HT1080 (cell line): ENCODE results near the gene KCTD4. TPM values are rescaled to one million over a fixed set of nuclear protein-coding genes. Genes with fewer than 3 reads are reported as not detected.
A peak's percentile ranks its signal among the peaks of the same experiment; 100 is the strongest.

ENCODE experiments used
- DNase-seq: peaks from one replicate; pipeline ENCODE4 v3.0.0-alpha.2; 2015; ENCODE audit warnings: low read depth
- total RNA-seq: library from RNA; depleted of rRNA; stranded (reverse); fragments of >200 nt; shearing (Covaris generic); gene quantifications from 2 replicates; pipeline ENCODE4 v1.2.3, GENCODE V29; 2014; rRNA removed

Gene KCTD4
- total RNA-seq, 1 experiment from 2014 or later, result 0.40 TPM

DNA sequence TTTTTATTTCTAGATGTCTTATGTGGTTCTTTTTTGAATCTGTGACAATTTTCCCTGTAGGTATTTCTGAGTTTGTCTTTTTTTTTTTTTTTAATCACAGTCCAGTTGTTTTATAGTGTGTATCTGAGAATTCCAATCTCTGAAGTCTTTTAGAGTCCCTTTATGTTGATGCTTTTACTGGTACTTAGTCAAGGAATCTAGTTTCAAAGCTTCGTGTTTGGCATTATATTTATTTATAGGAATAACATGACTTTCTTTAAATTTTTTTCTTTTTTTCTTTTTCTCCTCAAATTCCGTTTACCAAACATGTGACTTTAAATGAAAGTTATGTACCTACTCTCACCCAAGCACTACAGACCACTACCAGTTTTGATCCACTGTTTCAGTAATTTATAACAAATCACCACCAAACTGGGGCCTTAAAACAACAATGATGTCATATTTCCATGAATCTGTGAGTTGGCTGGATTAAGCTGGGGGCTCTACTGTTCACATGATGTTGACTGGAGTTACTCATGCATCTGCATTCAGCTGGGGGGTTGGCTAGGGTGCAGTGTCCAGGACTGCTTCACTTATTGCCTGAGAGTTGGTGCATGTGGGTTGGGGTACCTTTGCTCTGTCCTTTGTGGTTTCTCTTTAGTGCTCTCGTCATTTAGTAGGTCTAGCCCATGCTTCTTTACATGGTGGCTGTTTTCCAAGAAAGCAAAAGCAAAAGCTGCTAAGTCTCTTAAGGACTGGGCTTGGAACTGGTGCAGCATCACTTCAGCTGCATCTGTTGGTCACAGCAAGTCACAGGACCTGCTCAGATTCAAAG, 22.3 kb downstream of the KCTD4 start:
- DNase-seq, result peak; percentile 91

DNA sequence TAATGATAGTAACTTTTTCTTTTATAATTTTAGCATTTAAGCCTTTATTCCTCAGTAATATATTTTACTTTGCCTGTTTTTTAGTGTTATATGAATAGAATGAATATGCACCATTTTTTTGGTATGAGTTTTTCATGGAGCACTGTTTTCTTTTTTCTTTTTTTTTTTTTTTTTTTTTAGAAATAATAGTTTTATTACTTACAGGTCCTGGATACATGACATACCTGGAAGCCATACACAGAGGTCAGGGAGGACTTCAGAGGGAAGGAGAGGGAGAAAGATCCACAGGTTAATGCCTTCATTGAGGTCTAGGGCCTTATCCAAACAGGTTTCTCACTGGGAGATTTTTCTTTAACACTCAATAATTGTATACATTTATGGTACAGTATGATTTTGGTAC, 26.4 kb downstream of the KCTD4 start:
- DNase-seq, result no peak

DNA sequence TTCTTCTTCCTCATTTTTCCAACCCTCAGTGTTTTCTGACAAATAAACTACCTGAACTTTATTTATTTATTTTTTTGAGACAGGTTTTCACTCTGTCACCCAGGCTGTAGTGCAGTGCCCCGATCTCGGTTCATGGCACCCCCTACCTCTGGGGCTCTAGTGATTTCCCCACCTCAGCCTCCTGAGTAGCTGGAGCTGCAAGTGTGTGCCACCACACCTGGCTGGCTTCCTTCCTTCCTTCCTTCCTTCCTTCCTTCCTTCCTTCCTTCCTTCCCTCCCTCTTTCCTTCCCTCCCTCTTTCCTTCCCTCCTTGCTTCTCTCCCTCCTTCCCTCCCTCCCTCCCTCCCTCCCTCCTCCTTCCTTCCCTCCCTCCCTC, 32.3 kb downstream of the KCTD4 start:
- DNase-seq, result no peak

DNA sequence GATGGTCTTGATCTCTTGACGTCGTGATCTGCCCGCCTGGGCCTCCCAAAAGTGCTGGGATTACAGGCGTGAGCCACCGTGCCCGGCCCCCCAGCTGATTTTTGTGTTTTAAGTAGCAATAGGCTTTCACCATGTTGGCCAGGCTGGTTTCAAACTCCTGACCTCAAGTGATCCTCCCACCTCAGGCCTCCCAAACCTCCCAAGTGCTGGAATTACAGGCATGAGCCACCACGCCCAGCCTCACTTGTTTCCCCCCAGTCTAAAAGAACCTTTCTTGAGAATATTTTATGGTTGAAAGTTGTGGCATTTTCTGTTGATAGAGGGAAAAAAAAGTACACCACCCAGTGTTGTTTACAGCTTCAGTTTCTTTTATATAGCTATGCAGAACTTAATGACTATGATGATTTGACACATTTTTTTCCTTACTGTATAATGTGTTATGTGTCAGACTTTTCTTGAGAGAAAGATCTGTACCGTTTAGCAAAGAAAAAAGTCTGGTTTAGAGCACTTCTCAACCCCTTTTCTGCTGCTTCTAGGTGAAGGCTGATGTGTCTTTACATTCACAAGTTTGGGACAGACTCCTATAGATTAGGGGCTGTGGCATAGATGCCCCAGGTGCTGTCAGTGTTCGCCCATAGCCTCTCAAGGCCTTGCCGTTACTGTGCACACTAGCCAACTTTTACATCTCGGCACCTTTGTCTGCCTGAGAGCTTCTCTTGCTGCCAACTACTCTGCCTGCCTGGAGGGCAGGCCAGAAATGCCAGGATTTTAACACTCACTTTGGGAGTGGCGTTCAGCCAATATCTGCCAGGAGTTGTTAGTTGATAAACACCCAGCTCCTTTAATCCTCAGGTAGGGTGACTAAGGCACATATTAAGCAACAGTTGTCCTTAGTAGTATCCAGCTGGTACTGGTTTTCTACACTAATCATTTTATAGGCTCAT, 33.0 kb downstream of the KCTD4 start:
- DNase-seq, result peak; percentile 43

DNA sequence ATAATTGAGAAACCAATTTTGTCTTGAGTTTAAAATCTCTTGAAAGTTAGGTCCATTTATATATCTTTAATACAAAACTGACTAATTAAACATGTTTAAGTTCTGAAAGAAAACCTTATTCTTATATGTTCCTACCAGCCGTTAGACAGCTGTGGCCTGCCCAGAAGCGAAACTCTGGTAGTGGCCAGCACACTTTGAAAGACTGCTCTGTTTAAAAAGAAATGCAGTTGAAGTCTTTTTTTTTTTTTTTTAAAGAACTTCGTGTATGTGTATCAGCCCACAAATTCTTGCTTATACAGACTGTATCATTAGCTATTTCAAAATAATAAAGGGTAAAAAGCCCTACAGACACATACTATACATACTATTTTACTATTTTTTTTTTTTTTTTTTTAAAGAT, 34.0 kb downstream of the KCTD4 start:
- no peak for DNase-seq

DNA sequence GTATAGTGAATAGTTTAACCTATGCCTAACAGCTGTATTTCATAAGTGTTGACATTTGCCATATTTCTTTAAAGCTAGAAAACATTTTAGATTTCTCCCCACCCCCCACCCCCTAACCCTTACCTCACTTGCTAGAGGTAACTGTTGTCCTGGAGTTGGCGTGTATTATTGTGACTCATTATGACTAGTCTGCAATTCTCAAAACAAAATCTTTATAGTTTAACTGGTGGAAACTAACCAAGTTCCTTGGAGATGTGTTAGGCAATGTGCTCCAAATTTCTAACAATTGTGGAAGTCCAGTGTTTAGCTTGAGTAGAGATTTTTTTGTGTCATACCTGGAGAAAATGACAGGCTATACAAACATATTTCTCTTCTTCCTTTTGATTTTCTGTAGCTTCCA, 38.0 kb downstream of the KCTD4 start:
- DNase-seq, result peak; percentile 92

DNA sequence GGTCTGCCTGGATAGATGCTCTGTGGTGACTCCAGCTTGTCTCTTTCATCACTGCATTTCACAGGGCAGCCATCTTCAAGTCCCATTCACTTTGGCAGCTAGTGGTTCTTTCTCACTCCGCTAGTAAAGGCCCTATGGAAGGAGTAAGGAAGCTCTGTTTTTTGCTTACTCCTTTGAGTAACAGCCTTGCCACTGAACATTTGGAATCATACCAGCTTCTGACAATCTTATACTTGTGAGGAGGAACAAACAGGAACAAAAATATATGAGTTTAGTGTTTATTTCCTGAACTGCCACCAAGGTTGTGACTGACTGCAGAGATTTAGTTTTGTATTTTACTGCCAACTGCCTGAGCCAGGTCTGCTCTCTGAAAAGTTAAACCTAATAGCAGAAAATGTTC, 38.7 kb downstream of the KCTD4 start:
- peak; percentile 12 for DNase-seq

DNA sequence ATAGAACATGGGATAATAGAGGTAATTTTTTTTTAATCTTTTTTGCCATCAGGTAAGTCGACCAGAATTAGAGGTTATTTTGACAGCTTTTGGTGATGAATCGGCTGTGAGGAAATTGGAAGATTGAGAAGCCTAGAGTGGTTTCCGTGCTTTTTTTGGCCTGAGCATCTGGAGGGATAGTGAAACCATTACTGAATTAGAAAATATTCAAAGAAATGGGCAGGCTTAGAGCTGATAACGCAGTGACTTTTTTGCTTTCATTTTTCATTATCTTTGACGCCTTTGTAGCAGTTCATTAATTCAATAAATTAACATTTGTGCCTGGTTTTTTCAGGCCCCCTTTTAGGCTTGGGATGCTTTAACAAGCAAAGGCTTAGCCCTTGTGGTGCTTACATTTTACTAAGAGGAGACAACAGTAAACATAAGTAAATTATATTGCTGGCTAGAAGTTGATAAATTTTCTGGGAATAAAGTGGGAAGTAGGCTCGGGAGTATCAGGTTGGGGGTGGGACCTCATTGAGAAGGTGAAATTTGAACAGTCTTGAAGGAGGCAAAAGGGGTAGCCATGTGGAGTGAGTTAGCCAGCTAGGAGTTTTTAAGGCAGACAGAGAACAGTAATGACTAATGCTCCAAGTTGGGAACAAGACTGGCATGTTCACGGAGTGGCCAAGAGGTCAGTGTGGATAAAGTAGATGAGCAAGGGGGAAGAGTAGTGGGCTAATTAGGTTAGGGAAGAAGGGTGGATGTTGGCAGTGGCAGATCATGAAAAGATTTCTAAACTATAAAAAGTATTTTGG, 44.1 kb downstream of the KCTD4 start:
- DNase-seq, result no peak

DNA sequence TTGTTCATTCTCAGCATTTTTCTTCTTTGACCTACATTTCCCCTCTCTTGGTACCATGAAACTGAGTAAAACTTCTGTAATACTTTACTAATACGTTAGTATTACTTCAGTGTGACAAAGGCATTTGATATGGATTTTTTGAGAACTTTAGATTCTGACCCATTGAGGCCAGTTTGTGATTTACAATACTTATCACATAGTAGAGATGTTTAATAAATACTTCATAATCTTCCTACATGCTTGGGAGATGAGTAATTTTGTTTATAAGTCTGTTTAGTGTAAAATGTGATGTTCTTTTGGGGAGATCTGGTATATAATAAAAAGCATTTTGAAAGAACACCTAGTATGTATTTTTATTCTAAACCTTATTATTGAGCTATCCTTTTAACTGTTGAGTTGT, 50.9 kb downstream of the KCTD4 start:
- no peak for DNase-seq

DNA sequence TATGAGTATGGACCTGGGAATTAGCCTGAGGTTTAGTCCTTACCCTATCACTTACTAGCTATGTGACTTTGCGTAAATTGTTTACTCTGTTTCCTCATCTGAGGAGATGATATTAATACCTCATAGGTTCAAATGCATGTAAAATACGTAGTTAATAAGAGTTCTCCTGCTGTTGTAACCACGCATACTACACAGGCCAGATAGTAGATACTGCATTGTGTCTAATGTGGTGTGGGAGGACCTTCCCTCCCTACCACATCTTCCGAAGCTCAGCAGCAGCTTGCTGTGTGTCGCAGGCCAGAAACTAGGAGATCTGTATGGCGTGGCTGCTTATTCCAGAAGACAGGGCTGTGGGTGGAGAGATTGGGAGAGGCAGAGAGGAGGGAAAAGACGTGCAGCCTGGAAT, 57.5 kb downstream of the KCTD4 start:
- DNase-seq, result no peak

Other genes with a start within 250 kb of the KCTD4 start
- 6.0 and 8.7 TPM in 2 replicates for gene NUFIP1, start 211.6 kb downstream of the KCTD4 start, total RNA-seq
- gene GPALPP1, start 211.5 kb downstream of the KCTD4 start, total RNA-seq, result 26.9 and 34.8 TPM in 2 replicates
- 54.1 and 55.2 TPM in 2 replicates for gene GTF2F2, start 80.5 kb downstream of the KCTD4 start, total RNA-seq
- 1,865 and 1,866 TPM in 2 replicates for gene TPT1, start 140.1 kb upstream of the KCTD4 start, total RNA-seq
- gene SLC25A30, start 217.3 kb upstream of the KCTD4 start, total RNA-seq, result 3.0 and 12.9 TPM in 2 replicates